HEK293 (cell line): Measurements from ENCODE around the gene ESRRA.

Experiments
- BCL11B ChIP-seq: fragments of 450-650 bp; formaldehyde crosslinking; IDR thresholded peaks from 2 replicates; pipeline ENCODE4 v1.5.1; 2016; ENCODE audit warnings: low read depth, missing biosample characterization, missing genetic modification characterization
- EGR2 ChIP-seq: fragments of 450-650 bp; formaldehyde crosslinking; IDR thresholded peaks from 2 replicates; pipeline ENCODE4 v1.5.1; 2016; ENCODE audit warnings: low read depth, missing biosample characterization, missing genetic modification characterization
- GFI1B ChIP-seq: fragments of 450-650 bp; formaldehyde crosslinking; IDR thresholded peaks from 2 replicates; pipeline ENCODE4 v1.5.1; 2016; ENCODE audit warnings: missing biosample characterization, missing genetic modification characterization
- HOXA7 ChIP-seq: sonication (generic); formaldehyde crosslinking; IDR thresholded peaks from 2 replicates; pipeline ENCODE4 v1.8.1; 2022; ENCODE audit warnings: missing genetic modification reagents, borderline replicate concordance
- INSM2 ChIP-seq: fragments of 450-650 bp; formaldehyde crosslinking; IDR thresholded peaks from 2 replicates; pipeline ENCODE4 v1.5.1; 2016; ENCODE audit warnings: missing biosample characterization, missing genetic modification characterization
- SCRT1 ChIP-seq: fragments of 450-650 bp; formaldehyde crosslinking; IDR thresholded peaks from 2 replicates; pipeline ENCODE4 v1.5.1; 2016; ENCODE audit warnings: missing biosample characterization, missing genetic modification characterization, borderline replicate concordance
- SP7 ChIP-seq: fragments of 450-650 bp; formaldehyde crosslinking; IDR thresholded peaks from 2 replicates; pipeline ENCODE4 v1.5.1; 2016; ENCODE audit warnings: missing biosample characterization, missing genetic modification characterization
- ZBTB20 ChIP-seq: fragments of 450-650 bp; formaldehyde crosslinking; IDR thresholded peaks from 2 replicates; pipeline ENCODE4 v1.5.1; 2016; ENCODE audit warnings: missing biosample characterization, missing genetic modification characterization
- ZEB2 ChIP-seq: fragments of 450-650 bp; formaldehyde crosslinking; IDR thresholded peaks from 2 replicates; pipeline ENCODE4 v1.5.1; 2016; ENCODE audit warnings: missing biosample characterization, missing genetic modification characterization
- ZFP3 ChIP-seq: fragments of 450-650 bp; formaldehyde crosslinking; IDR thresholded peaks from 2 replicates; pipeline ENCODE4 v1.5.1; 2016; ENCODE audit warnings: low read depth, missing biosample characterization, missing genetic modification characterization
- ZNF10 ChIP-seq: fragments of 450-650 bp; formaldehyde crosslinking; IDR thresholded peaks from 2 replicates; pipeline ENCODE4 v1.5.1; 2017; ENCODE audit warnings: missing biosample characterization, missing genetic modification characterization
- ZNF155 ChIP-seq: fragments of 450-650 bp; formaldehyde crosslinking; IDR thresholded peaks from 2 replicates; pipeline ENCODE4 v1.5.1; 2016; ENCODE audit warnings: missing biosample characterization, missing genetic modification characterization
- ZNF175 ChIP-seq: fragments of 450-650 bp; formaldehyde crosslinking; IDR thresholded peaks from 2 replicates; pipeline ENCODE4 v1.5.1; 2016; ENCODE audit warnings: missing biosample characterization, missing genetic modification characterization
- ZNF18 ChIP-seq: fragments of 450-650 bp; formaldehyde crosslinking; IDR thresholded peaks from 2 replicates; pipeline ENCODE4 v1.5.1; 2016; ENCODE audit warnings: missing biosample characterization, missing genetic modification characterization
- ZNF19 ChIP-seq: fragments of 450-650 bp; formaldehyde crosslinking; IDR thresholded peaks from 2 replicates; pipeline ENCODE4; 2016; ENCODE audit warnings: missing biosample characterization, missing genetic modification characterization, low read depth
- ZNF211 ChIP-seq: fragments of 450-650 bp; formaldehyde crosslinking; IDR thresholded peaks from 2 replicates; pipeline ENCODE4 v1.5.1; 2016; ENCODE audit warnings: low read depth, missing biosample characterization, missing genetic modification characterization
- ZNF239 ChIP-seq: fragments of 450-650 bp; formaldehyde crosslinking; IDR thresholded peaks from 2 replicates; pipeline ENCODE4 v1.5.1; 2016; ENCODE audit warnings: missing biosample characterization, missing genetic modification characterization
- ZNF362 ChIP-seq: fragments of 450-650 bp; formaldehyde crosslinking; IDR thresholded peaks from 2 replicates; pipeline ENCODE4 v1.5.1; 2016; ENCODE audit warnings: missing biosample characterization, missing genetic modification characterization
- ZNF530 ChIP-seq: fragments of 450-650 bp; formaldehyde crosslinking; IDR thresholded peaks from 2 replicates; pipeline ENCODE4 v1.5.1; 2016; ENCODE audit warnings: low read depth, missing biosample characterization, missing genetic modification characterization
- ZNF544 ChIP-seq: fragments of 450-650 bp; formaldehyde crosslinking; IDR thresholded peaks from 2 replicates; pipeline ENCODE4 v1.5.0; 2017; ENCODE audit warnings: missing biosample characterization, missing genetic modification characterization
- ZNF664 ChIP-seq: fragments of 450-650 bp; formaldehyde crosslinking; IDR thresholded peaks from 2 replicates; pipeline ENCODE4 v1.5.1; 2016; ENCODE audit warnings: missing biosample characterization, missing genetic modification characterization
- ZNF677 ChIP-seq: fragments of 450-650 bp; IDR thresholded peaks from 2 replicates; pipeline ENCODE4 v1.5.0; 2018; ENCODE audit warnings: missing biosample characterization, mild to moderate bottlenecking, missing genetic modification characterization, moderate library complexity
- ZNF791 ChIP-seq: fragments of 450-650 bp; formaldehyde crosslinking; IDR thresholded peaks from 2 replicates; pipeline ENCODE4 v1.5.1; 2016; ENCODE audit warnings: missing biosample characterization, missing genetic modification characterization
- ZNF830 ChIP-seq: fragments of 450-650 bp; IDR thresholded peaks from 2 replicates; pipeline ENCODE4 v1.5.0; 2018; ENCODE audit warnings: missing biosample characterization, missing genetic modification characterization, low read depth, mild to moderate bottlenecking, moderate library complexity
- ZSCAN30 ChIP-seq: fragments of 450-650 bp; IDR thresholded peaks from 2 replicates; pipeline ENCODE4 v1.5.1; 2018; ENCODE audit warnings: missing biosample characterization, mild to moderate bottlenecking, missing genetic modification characterization, moderate library complexity
- TF ChIP-seq, protein P1 (sequence below): fragments of 450-650 bp; formaldehyde crosslinking; IDR thresholded peaks from 2 replicates; pipeline ENCODE4 v1.5.1; 2016; ENCODE audit warnings: missing biosample characterization, missing genetic modification characterization
- TF ChIP-seq, protein P2 (sequence below): fragments of 450-650 bp; formaldehyde crosslinking; IDR thresholded peaks from 2 replicates; pipeline ENCODE4 v1.5.1; 2017; ENCODE audit warnings: missing biosample characterization, missing genetic modification characterization
- TF ChIP-seq, protein P3 (sequence below): fragments of 450-650 bp; formaldehyde crosslinking; IDR thresholded peaks from 2 replicates; pipeline ENCODE4 v1.5.1; 2017; ENCODE audit warnings: missing biosample characterization, missing genetic modification characterization
- TF ChIP-seq, protein P4 (sequence below): sonication (generic); formaldehyde crosslinking; IDR thresholded peaks from 2 replicates; pipeline ENCODE4 v1.8.1; 2022; ENCODE audit warnings: mild to moderate bottlenecking, moderate library complexity, missing genetic modification reagents

Gene ESRRA

DNA sequence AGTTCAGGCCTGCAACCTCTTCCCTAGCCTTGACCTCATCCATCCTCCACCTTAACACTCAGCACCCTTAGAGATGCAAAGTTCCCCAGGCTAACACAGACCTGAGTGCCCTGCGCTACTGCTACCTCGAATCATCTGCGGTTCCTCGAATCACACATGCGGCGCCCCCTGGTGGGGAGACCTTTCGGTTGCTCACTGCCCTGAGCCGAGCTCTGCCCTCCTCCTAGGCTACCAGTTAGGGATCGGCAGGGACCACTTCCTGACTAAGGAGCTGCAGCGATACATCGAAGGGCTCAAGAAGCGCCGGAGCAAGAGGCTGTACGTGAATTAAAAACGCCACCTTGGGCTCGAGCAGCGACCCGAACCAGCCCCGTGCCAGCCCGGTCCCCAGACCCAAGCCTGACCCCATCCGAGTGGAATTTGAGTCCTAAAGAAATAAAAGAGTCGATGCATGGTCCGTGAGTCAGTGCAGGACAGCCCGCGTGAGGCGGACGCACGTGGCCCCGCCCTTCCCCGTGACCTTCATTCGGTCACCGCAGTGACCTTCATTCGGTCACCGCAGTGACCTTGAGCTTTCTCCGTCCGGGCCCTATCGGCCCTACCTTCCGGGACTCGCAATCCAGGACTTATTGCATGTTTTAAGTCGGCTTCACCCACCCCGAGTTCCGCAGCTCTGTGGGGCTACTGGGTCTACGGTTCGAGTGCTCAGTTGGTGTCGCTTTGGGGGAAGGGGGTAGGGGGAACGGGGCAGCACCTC lies 830 bp upstream of the ESRRA start (continued):
- TF ChIP-seq ZNF175 (tag by site-specific recombination) (no peak), ZNF362 (tag by site-specific recombination) (no peak), ZNF791 (tag by site-specific recombination) (no peak), ZNF18 (no peak), BCL11B (tag by site-specific recombination) (no peak), ZNF544 (tag by site-specific recombination) (no peak), EGR2 (no peak), SCRT1 (tag by site-specific recombination) (no peak), ZNF530 (no peak), ZNF830 (tag by site-specific recombination) (no peak), ZFP3 (tag by site-specific recombination) (no peak), GFI1B (no peak), HOXA7 (CRISPR knock-in tag) (no peak), ZNF19 (tag by site-specific recombination) (no peak), ZBTB20 (tag by site-specific recombination) (peak; percentile 46; the same call in 1 of the 2 replicates), ZSCAN30 (tag by site-specific recombination) (no peak), ZNF677 (tag by site-specific recombination) (no peak), ZNF155 (tag by site-specific recombination) (no peak), INSM2 (tag by site-specific recombination) (no peak), SP7 (tag by site-specific recombination) (no peak), ZNF211 (tag by site-specific recombination) (no peak), ZNF664 (tag by site-specific recombination) (no peak), ZEB2 (tag by site-specific recombination) (peak; percentile 83), ZNF239 (no peak), ZNF10 (no peak; the same call in 1 of the 2 replicates)
- TF ChIP-seq, protein P1, sequence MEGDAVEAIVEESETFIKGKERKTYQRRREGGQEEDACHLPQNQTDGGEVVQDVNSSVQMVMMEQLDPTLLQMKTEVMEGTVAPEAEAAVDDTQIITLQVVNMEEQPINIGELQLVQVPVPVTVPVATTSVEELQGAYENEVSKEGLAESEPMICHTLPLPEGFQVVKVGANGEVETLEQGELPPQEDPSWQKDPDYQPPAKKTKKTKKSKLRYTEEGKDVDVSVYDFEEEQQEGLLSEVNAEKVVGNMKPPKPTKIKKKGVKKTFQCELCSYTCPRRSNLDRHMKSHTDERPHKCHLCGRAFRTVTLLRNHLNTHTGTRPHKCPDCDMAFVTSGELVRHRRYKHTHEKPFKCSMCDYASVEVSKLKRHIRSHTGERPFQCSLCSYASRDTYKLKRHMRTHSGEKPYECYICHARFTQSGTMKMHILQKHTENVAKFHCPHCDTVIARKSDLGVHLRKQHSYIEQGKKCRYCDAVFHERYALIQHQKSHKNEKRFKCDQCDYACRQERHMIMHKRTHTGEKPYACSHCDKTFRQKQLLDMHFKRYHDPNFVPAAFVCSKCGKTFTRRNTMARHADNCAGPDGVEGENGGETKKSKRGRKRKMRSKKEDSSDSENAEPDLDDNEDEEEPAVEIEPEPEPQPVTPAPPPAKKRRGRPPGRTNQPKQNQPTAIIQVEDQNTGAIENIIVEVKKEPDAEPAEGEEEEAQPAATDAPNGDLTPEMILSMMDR (tag by site-specific recombination): peak; percentile 87
- TF ChIP-seq, protein P2, sequence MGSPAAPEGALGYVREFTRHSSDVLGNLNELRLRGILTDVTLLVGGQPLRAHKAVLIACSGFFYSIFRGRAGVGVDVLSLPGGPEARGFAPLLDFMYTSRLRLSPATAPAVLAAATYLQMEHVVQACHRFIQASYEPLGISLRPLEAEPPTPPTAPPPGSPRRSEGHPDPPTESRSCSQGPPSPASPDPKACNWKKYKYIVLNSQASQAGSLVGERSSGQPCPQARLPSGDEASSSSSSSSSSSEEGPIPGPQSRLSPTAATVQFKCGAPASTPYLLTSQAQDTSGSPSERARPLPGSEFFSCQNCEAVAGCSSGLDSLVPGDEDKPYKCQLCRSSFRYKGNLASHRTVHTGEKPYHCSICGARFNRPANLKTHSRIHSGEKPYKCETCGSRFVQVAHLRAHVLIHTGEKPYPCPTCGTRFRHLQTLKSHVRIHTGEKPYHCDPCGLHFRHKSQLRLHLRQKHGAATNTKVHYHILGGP (tag by site-specific recombination): peak; percentile 85
- TF ChIP-seq, protein P3, sequence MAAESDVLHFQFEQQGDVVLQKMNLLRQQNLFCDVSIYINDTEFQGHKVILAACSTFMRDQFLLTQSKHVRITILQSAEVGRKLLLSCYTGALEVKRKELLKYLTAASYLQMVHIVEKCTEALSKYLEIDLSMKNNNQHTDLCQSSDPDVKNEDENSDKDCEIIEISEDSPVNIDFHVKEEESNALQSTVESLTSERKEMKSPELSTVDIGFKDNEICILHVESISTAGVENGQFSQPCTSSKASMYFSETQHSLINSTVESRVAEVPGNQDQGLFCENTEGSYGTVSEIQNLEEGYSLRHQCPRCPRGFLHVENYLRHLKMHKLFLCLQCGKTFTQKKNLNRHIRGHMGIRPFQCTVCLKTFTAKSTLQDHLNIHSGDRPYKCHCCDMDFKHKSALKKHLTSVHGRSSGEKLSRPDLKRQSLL: peak; percentile 78
- TF ChIP-seq, protein P4, sequence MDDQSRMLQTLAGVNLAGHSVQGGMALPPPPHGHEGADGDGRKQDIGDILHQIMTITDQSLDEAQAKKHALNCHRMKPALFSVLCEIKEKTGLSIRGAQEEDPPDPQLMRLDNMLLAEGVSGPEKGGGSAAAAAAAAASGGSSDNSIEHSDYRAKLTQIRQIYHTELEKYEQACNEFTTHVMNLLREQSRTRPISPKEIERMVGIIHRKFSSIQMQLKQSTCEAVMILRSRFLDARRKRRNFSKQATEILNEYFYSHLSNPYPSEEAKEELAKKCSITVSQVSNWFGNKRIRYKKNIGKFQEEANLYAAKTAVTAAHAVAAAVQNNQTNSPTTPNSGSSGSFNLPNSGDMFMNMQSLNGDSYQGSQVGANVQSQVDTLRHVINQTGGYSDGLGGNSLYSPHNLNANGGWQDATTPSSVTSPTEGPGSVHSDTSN (CRISPR knock-in tag): no peak
